HUES6 (cell line): ENCODE data around the gene ZNF790.
"Not testable (repeated sequence)": the region's sequence is repeated elsewhere in the genome, so short reads cannot be mapped to it uniquely, and the experiment has no call there.

ENCODE experiments used
- H3K27ac ChIP-seq: 2 replicates; pipeline ENCODE4 v1.7.0; 2013; ENCODE audit warnings: low read depth, mild to moderate bottlenecking, low read length, inconsistent platforms
- H3K27me3 ChIP-seq: 2 replicates; pipeline ENCODE4 v1.6.1; 2013; ENCODE audit warnings: low read length; ENCODE audit not compliant: control insufficient read depth, insufficient read depth
- H3K36me3 ChIP-seq: 2 replicates; pipeline ENCODE4 v1.6.1; 2013; ENCODE audit warnings: low read length; ENCODE audit not compliant: control insufficient read depth, insufficient read depth
- H3K4me1 ChIP-seq: 2 replicates; pipeline ENCODE4 v1.6.1; 2013; ENCODE audit warnings: low read length; ENCODE audit not compliant: control insufficient read depth, insufficient read depth
- H3K4me3 ChIP-seq: 2 replicates; pipeline ENCODE4 v1.5.1; 2013; ENCODE audit warnings: low read depth, low read length
- H3K9ac ChIP-seq: one replicate; pipeline ENCODE4 v1.6.1; 2013; ENCODE audit warnings: mild to moderate bottlenecking, low read length
- H3K9me3 ChIP-seq: 2 replicates; pipeline ENCODE4 v1.6.1; 2013; ENCODE audit warnings: low read depth, low read length; ENCODE audit not compliant: control insufficient read depth, insufficient read depth

ZNF790 gene

DNA sequence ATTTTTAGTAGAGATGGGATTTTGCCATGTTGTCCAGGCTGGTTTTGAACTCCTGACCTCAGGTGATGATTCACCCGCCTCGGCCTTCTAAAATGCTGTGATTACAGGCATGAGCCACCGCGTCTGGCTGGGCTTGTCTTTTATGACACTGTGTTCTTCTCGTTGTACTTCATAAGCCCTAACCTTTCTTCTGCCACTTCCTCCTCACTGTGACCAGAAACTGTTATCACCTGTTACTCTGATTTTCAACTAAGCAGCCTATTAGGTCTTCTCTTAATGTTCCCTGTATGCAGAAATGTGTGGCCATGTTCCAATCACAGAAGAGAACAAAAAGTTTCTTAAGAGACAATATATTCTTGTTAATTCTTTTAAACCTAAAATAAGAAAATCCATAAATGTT is 16.4 kb downstream of the ZNF790 start:
- Histone ChIP-seq H3K36me3 (peaks cover 57% of the 10 kb centered on the region), H3K27ac (no peak overlapping the region), H3K9ac (no peak overlapping the region), H3K4me1 (no peaks in the 10 kb centered on the region), H3K4me3 (no peak overlapping the region), H3K9me3 (peaks cover 78% of the 10 kb centered on the region), H3K27me3 (no peaks in the 10 kb centered on the region)

DNA sequence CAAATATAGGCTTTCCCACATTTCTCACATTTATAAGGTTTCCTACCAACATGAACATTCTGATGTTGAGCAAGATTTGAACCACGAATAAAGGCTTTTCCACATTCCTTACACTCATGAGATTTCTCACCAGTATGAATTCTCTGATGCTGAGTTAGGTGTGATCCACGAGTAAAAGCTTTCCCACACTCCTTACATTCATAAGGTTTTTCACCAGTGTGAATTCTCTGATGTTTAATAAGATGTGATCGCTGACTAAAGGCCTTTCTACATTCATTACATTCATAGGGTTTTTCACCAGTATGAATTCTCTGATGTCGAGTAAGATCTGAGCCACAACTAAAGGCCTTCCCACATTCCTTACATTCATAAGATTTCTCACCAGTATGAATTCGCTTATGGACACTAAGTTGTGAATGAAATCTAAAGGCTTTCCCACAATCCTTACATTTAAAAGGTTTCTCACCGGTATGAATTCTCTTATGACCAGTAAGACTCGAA is 19.0 kb downstream of the ZNF790 start:
- H3K4me3 ChIP-seq = no peak overlapping the region

DNA sequence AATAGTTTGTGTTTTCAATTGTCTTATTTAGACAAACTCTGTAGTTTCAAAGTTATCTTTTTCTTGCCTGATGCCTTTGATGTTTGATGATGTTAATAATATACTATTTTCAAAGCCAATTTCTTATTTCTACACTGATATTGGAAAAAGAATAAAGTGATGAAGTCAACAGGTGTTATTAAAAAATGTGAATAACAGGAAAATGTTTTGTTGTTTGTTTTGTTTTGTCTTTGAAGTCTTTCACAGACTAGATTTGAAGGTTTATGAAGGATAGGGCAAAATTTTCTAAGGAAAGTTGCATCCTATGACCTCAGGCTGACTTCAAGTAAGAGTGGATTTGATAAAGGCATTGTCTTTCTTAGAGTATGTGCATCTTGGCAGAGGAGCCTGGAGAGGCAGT is 31.2 kb downstream of the ZNF790 start:
- Histone ChIP-seq H3K4me3 (no peak overlapping the region), H3K4me1 (no peaks in the 10 kb centered on the region), H3K9ac (no peak overlapping the region), H3K36me3 (peaks cover 2% of the 10 kb centered on the region; the same call in 1 of the 2 replicates), H3K27ac (no peak overlapping the region), H3K27me3 (no peaks in the 10 kb centered on the region), H3K9me3 (peaks cover 70% of the 10 kb centered on the region)

More for the DNA sequence above, 19.0 kb downstream of the ZNF790 start:
- no peak overlapping the region for H3K27ac ChIP-seq
- peaks cover 82% of the 10 kb centered on the region for H3K9me3 ChIP-seq
- H3K36me3 ChIP-seq = peaks cover 59% of the 10 kb centered on the region
- no peak overlapping the region for H3K9ac ChIP-seq
- no peaks in the 10 kb centered on the region for H3K4me1 ChIP-seq
- H3K27me3 ChIP-seq = no peaks in the 10 kb centered on the region

DNA sequence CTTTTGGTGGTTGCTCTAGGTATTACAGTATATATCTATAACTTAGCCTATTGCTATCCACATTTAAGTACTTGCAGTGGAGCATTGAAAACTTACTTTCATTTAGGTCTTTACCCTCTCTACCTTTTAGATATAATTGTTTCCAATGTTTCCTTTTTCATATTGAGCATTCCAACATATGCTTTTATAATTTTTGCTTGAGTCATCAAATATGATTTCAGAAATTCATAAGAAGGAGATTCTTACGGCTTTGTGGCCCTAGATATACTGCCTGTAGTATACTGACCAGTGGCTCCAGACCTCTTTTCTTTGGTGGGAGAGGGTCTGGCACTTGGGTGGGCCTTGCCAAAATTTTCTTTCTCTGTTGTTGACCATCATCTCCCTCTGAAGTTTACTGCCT is 32.8 kb downstream of the ZNF790 start:
- Histone ChIP-seq H3K36me3 (peaks cover 2% of the 10 kb centered on the region; the same call in 1 of the 2 replicates), H3K9ac (no peak overlapping the region), H3K27me3 (no peaks in the 10 kb centered on the region), H3K27ac (no peak overlapping the region), H3K9me3 (peaks cover 59% of the 10 kb centered on the region), H3K4me3 (no peak overlapping the region), H3K4me1 (no peaks in the 10 kb centered on the region)

DNA sequence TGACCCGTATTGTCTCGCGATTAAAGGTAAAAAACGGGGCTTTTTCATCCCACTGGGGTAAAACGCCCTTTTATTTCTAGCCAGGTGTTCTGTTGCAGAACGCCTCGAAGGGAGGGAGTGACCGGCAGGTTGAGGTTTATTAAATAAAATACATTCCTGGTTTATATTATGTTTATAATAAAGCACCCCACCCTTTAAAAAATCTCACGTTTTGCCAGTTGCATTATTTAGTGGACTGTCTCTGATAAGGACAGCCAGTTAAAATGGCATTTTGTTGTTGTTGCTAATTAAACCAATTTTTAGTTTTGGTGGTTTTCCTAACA is 40.4 kb downstream of the ZNF790 start:
- Histone ChIP-seq H3K27ac (peak overlapping the region; percentile 74; the same call in 1 of the 2 replicates), H3K4me1 (no peaks in the 10 kb centered on the region), H3K27me3 (no peaks in the 10 kb centered on the region), H3K9me3 (peaks cover 35% of the 10 kb centered on the region), H3K36me3 (no peaks in the 10 kb centered on the region; the same call in 1 of the 2 replicates), H3K4me3 (peak overlapping the region; percentile 94; the same call in 1 of the 2 replicates), H3K9ac (no peak overlapping the region)

DNA sequence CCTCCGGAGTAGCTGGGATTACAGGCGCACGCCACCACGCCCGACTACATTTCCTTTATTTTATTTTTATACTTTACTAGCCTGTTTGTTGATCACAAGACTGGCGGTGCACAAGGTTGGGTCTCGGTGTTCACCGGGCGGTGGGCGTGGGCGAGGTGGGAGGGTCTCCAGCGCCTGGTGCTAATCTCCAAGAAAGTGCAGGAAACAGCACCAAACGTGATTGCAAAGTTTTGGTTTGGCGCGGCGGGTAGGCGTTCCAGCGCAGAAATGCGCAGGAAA is 41.5 kb downstream of the ZNF790 start:
- Histone ChIP-seq H3K4me3 (peak overlapping the region; percentile 94; the same call in 1 of the 2 replicates), H3K27me3 (no peaks in the 10 kb centered on the region), H3K36me3 (no peaks in the 10 kb centered on the region; the same call in 1 of the 2 replicates), H3K27ac (no peak overlapping the region), H3K9me3 (peaks cover 40% of the 10 kb centered on the region), H3K4me1 (no peaks in the 10 kb centered on the region), H3K9ac (no peak overlapping the region)

DNA sequence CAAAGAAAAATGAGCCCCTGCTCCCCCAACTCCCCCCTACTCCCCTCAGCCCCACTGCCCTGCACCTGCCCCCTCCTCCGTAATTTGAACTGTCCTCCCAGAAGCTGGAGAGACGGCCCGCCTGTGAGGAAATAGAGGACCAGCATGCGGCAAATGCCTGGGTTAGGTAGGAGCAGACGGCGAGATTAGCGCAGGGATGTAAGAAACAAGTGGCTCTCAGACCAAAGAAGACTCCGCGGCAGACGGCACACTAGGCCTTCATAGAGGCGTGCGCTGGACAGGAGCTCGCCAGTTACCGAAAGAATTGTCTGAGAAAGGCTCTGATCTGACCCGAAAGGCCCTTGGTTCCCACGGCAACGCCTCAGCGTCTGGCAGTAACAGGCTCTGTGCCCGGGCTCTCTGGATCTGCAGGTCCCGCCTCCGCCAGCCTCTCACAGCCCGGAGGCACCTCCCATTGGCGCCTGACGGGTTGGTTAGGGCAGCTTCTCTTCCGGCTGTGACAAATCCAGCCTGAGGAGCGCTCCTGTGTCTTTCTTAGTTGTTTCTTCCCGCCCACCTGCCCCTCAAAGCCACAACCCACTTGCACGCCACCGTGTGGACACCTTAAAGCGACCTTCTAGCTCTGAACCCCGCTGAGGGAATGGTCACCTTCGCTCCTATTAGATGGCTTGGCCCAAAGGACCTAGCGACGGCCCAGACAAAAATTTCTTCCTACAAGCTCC is 46.6 kb downstream of the ZNF790 start:
- not testable (repeated sequence) for H3K4me1 ChIP-seq, H3K27ac ChIP-seq, H3K27me3 ChIP-seq, H3K9ac ChIP-seq, H3K36me3 ChIP-seq
- Histone ChIP-seq H3K4me3 (peak overlapping the region; percentile 55; the same call in 1 of the 2 replicates), H3K9me3 (peaks cover 42% of the 10 kb centered on the region)

DNA sequence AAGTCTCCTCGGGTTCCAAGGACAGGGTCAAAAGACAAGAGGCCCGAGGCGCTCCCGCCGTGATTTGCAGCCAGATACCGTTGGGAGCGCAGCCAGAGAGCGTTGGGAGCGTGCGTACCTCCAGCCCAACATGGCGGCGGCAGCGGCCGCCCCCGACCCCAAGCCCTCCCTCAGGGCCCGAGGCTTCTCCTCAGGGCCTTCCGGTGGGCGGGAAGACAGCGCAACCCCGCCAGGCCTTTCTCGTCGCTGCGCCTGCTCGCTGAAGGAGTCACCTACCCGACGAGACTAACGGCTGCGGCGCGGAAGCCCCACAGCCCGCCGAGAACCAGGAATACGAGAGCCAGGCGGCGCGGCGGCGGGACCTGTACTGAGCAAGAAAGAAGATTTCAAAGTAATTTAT is 62.4 kb downstream of the ZNF790 start:
- Histone ChIP-seq H3K36me3 (peaks cover 4% of the 10 kb centered on the region; the same call in 1 of the 2 replicates), H3K4me1 (no peaks in the 10 kb centered on the region), H3K9ac (no peak overlapping the region), H3K4me3 (peak overlapping the region; percentile 44; the same call in 1 of the 2 replicates), H3K9me3 (peaks cover 31% of the 10 kb centered on the region; the same call in 1 of the 2 replicates), H3K27ac (no peak overlapping the region), H3K27me3 (no peaks in the 10 kb centered on the region)

DNA sequence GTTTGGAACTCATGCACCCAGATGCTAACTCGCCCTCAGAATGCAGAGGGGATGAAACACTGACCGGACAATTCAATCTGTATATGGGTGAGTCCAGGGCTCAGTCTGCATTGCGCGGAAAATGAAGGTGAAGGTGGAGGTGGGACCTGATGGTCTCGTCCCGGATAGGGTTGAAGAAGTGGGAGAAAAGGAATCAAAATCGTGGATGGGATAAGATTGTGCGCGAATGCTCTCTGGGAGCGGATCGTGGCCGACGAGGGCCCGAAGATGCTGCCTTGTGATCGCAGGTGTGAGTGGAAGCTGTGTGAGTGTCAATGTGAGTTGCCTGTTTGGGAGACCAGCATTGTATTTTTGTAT is 65.0 kb downstream of the ZNF790 start:
- Histone ChIP-seq H3K36me3 (peaks cover 14% of the 10 kb centered on the region), H3K27ac (peak overlapping the region; percentile 80; the same call in 1 of the 2 replicates), H3K27me3 (no peaks in the 10 kb centered on the region), H3K9ac (peak overlapping the region; percentile 90), H3K4me1 (no peaks in the 10 kb centered on the region), H3K4me3 (peak overlapping the region; percentile 90), H3K9me3 (peaks cover 36% of the 10 kb centered on the region; the same call in 1 of the 2 replicates)

DNA sequence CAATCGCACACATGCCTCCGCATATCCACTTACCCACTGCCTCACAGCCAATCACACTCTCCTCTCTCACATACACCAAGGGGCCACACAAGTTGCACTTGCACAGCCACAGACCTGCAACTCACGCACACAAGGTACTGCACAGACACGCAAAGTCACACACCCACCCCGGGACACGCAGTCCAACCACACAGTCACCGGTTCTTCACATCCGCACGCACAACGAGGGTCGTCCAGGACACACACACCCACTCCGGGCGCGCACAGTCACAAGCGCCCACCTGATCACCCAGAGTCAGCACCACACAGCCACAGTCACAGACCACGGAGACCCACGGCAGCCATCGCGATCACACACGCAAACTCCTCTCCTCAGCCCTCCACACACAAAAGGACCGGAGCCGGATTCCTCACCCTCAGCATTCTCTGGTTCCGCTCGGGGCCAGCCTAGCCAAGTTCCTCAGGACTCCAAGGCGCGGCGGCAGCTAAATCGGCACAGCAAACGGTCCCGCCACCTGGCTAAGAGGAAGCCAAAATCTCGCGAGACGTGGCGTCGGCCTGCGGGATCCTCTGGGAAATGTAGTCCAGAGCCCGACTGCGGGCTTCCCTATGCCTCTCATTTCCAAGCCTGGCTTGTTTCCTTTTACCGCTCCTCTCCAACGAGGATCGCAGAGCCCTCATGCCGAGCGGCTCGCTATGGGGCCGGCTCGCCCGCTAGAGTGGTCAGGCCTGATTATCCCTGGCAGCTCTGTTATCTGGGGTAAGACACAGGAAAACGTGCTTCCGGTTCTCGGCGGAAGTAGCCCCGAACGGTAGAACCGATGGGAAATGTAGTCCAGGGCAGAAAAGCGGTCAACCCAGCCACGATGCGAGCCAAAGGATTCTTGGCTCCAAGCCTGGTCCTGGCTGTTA is 65.6 kb downstream of the ZNF790 start, which contains the start of gene ZNF850:
Gene ZNF850, minus strand, starts transcription at position 497 of the 912 bp plus-strand sequence. CDS start 10,201 bp downstream, outside the sequence.
- H3K4me3 ChIP-seq = peak within 1 kb of the TSS; percentile 90
- no peaks in the 10 kb centered on the region for H3K4me1 ChIP-seq
- peaks cover 14% of the 10 kb centered on the region for H3K36me3 ChIP-seq
- no peaks in the 10 kb centered on the region for H3K27me3 ChIP-seq
- peak within 1 kb of the TSS; percentile 80 for H3K27ac ChIP-seq
- H3K9me3 ChIP-seq = peaks cover 39% of the 10 kb centered on the region; the same call in 1 of the 2 replicates
- H3K9ac ChIP-seq = peak within 1 kb of the TSS; percentile 90
